Omental fat pad (tissue), 4 donors: Measurements from ENCODE around the gene PODXL. TPM values are rescaled to one million over a fixed set of nuclear protein-coding genes. Genes with fewer than 3 reads are reported as not detected.

Experiments
- ATAC-seq: fragments of 150-250 bp; one replicate; pipeline ENCODE4 v1.9.1; 2016; ENCODE audit warnings: mild to moderate bottlenecking, moderate library complexity; ENCODE audit not compliant: low FRiP score
- DNase-seq: peaks from one replicate; pipeline ENCODE4 v3.0.0-alpha.2; 2019; ENCODE audit warnings: low spot score
- CTCF ChIP-seq, 3 donors: fragments of 450-650 bp; IDR thresholded peaks; one replicate each; pipeline ENCODE4 v1.5.1; 2016 to 2017; ENCODE audit warnings: antibody characterized with exemption in 3 of 3, mild to moderate bottlenecking in 3 of 3, moderate library complexity in 2 of 3
- total RNA-seq, 4 donors: library from RNA; depleted of rRNA; stranded (reverse); fragments of >200 nt; gene quantifications; one replicate each; pipeline ENCODE4 v1.1.0, GENCODE V29; 2016

PODXL gene
- total RNA-seq, 4 donors from 2014 or later = 40.0 to 102 (median 71.6) TPM

GRCh38 chr7:131586259-131586658, 29.8 kb upstream of the PODXL start:
- DNase-seq = no peak
- ATAC-seq = no peak
- no peak for TF ChIP-seq CTCF (IDR thresholded peaks at IDR 0.05)

- ATAC-seq (no peak), DNase-seq (no peak)
- no peak for TF ChIP-seq CTCF (IDR thresholded peaks at IDR 0.05)
Measured at GRCh38 chr7:131583430-131583829, 27.0 kb upstream of the PODXL start.

- DNase-seq (no peak), ATAC-seq (peak; percentile 50)
- TF ChIP-seq CTCF (IDR thresholded peaks at IDR 0.05) = no peak
Measured at GRCh38 chr7:131581241-131582051, 25.0 kb upstream of the PODXL start.

GRCh38 chr7:131578602-131579001, 22.2 kb upstream of the PODXL start:
- TF ChIP-seq CTCF (IDR thresholded peaks at IDR 0.05) = no peak
- ATAC-seq (no peak), DNase-seq (no peak)

GRCh38 chr7:131574741-131575140, 18.3 kb upstream of the PODXL start:
- TF ChIP-seq CTCF (IDR thresholded peaks at IDR 0.05) = no peak
- no peak for ATAC-seq
- DNase-seq = no peak

- no peak for TF ChIP-seq CTCF (IDR thresholded peaks at IDR 0.05)
- DNase-seq (no peak), ATAC-seq (no peak)
Measured at GRCh38 chr7:131570401-131570800, 14.0 kb upstream of the PODXL start.

- DNase-seq = no peak
- no peak for ATAC-seq
- no peak for TF ChIP-seq CTCF (IDR thresholded peaks at IDR 0.05)
Measured at GRCh38 chr7:131568970-131569369, 12.5 kb upstream of the PODXL start.
